ENCODE measurements around the gene MORC3.

DNA sequence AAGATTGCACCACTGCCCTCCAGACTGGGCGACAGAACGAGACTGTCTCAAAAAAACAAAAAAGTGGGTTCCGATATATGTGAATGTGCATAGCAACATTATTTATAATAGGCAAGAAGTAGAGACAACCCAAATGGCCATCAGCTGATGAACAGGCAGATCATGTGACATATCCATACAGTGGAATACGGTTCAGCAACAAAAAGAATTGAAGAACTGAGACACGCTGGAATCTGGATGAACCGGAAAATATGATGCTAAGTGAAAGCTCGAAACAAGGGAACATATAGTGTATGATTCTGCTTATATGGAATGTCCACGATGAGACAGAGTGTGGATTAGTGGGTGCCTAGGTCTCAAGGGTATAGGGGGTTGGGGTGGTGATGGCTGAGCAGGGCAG is 28.5 kb upstream of the MORC3 start:
- TF ChIP-seq EZH2 (IDR thresholded peaks at IDR 0.05) (no peak), RAD21 (IDR thresholded peaks at IDR 0.05; ENCODE audit: low read depth) (no peak), ELF1 (IDR thresholded peaks at IDR 0.05; ENCODE audit: borderline replicate concordance, low read depth) (no peak), CTCF (IDR thresholded peaks at IDR 0.05 in 2 of 3, conservative IDR thresholded peaks at IDR 0.05 in 1 of 3; ENCODE audit: borderline replicate concordance in 1 of 3, insufficient read depth in 1 of 3, low read depth in 2 of 3, low read length in 2 of 3) (no peak), ZNF274 (IDR thresholded peaks at IDR 0.05; ENCODE audit: low read depth, low read length) (no peak), POLR2A (IDR thresholded peaks at IDR 0.05; ENCODE audit: borderline replicate concordance, extremely low read depth, insufficient read depth, insufficient read length) (no peak), EGR1 (IDR thresholded peaks at IDR 0.05; ENCODE audit: low read depth) (no peak)

Data from HCT116 (cell line).